ENCODE results near the gene AASS. TPM values are rescaled to one million over a fixed set of nuclear protein-coding genes. Genes with fewer than 3 reads are reported as not detected.
"Not testable (repeated sequence)": the region's sequence is repeated elsewhere in the genome, so short reads cannot be mapped to it uniquely, and the experiment has no call there.

AASS gene
- total RNA-seq, 1 donor from 2014 or later: 1.0 TPM

GRCh38 chr7:122140918-122141317 is 3.1 kb downstream of the AASS start:
- H3K4me3 Mint-ChIP-seq: no peak overlapping the region
- DNase-seq (ENCODE audit: low spot score): no peak
- peaks cover 22% of the 10 kb centered on the region for H3K4me1 Mint-ChIP-seq (ENCODE audit: low read depth)
- no peaks in the 10 kb centered on the region for H3K9me3 Mint-ChIP-seq
- intact Hi-C loops (cut with micrococcal nuclease): no loop called here
- H3K27ac Mint-ChIP-seq: no peak overlapping the region
- H3K27me3 Mint-ChIP-seq (ENCODE audit: insufficient read depth): peaks cover 37% of the 10 kb centered on the region
- H3K36me3 Mint-ChIP-seq (ENCODE audit: low read depth): peaks cover 2% of the 10 kb centered on the region

GRCh38 chr7:122137251-122138077 is 6.6 kb downstream of the AASS start:
- Mint-ChIP-seq H3K4me3 (no peak overlapping the region), H3K27me3 (ENCODE audit: insufficient read depth) (peaks cover 22% of the 10 kb centered on the region), H3K9me3 (no peaks in the 10 kb centered on the region), H3K27ac (no peak overlapping the region), H3K4me1 (ENCODE audit: low read depth) (no peaks in the 10 kb centered on the region), H3K36me3 (ENCODE audit: low read depth) (no peaks in the 10 kb centered on the region)
- intact Hi-C loops (cut with micrococcal nuclease): no loop called here
- no peak for DNase-seq (ENCODE audit: low spot score)

- Mint-ChIP-seq H3K27me3 (ENCODE audit: insufficient read depth) (peaks cover 17% of the 10 kb centered on the region), H3K4me3 (no peak overlapping the region), H3K36me3 (ENCODE audit: low read depth) (no peaks in the 10 kb centered on the region), H3K9me3 (no peaks in the 10 kb centered on the region), H3K4me1 (ENCODE audit: low read depth) (no peaks in the 10 kb centered on the region), H3K27ac (no peak overlapping the region)
- intact Hi-C loops (cut with micrococcal nuclease): no loop called here
- no peak for DNase-seq (ENCODE audit: low spot score)
Measured at GRCh38 chr7:122136639-122137245, 7.3 kb downstream of the AASS start.

GRCh38 chr7:122136078-122136477 is 8.0 kb downstream of the AASS start:
- no peak overlapping the region for H3K4me3 Mint-ChIP-seq
- H3K4me1 Mint-ChIP-seq (ENCODE audit: low read depth): no peaks in the 10 kb centered on the region
- H3K9me3 Mint-ChIP-seq: no peaks in the 10 kb centered on the region
- no peak for DNase-seq (ENCODE audit: low spot score)
- intact Hi-C loops (cut with micrococcal nuclease): no loop called here
- H3K27ac Mint-ChIP-seq: no peak overlapping the region
- no peaks in the 10 kb centered on the region for H3K36me3 Mint-ChIP-seq (ENCODE audit: low read depth)
- peaks cover 12% of the 10 kb centered on the region for H3K27me3 Mint-ChIP-seq (ENCODE audit: insufficient read depth)

GRCh38 chr7:122135275-122135674 is 8.8 kb downstream of the AASS start:
- no peaks in the 10 kb centered on the region for H3K4me1 Mint-ChIP-seq (ENCODE audit: low read depth)
- no peaks in the 10 kb centered on the region for H3K36me3 Mint-ChIP-seq (ENCODE audit: low read depth)
- no peaks in the 10 kb centered on the region for H3K9me3 Mint-ChIP-seq
- no peak overlapping the region for H3K4me3 Mint-ChIP-seq
- H3K27ac Mint-ChIP-seq: no peak overlapping the region
- intact Hi-C loops (cut with micrococcal nuclease): no loop called here
- H3K27me3 Mint-ChIP-seq (ENCODE audit: insufficient read depth): peaks cover 12% of the 10 kb centered on the region
- DNase-seq (ENCODE audit: low spot score): no peak

- intact Hi-C loops (cut with micrococcal nuclease); H3K4me3 Mint-ChIP-seq; H3K27me3 Mint-ChIP-seq (ENCODE audit: insufficient read depth): not testable (repeated sequence)
Measured at GRCh38 chr7:122134793-122135192, 9.3 kb downstream of the AASS start.

GRCh38 chr7:122133477-122133876 is 10.6 kb downstream of the AASS start:
- Mint-ChIP-seq H3K27ac (no peak overlapping the region), H3K4me3 (no peak overlapping the region), H3K27me3 (ENCODE audit: insufficient read depth) (peaks cover 6% of the 10 kb centered on the region), H3K4me1 (ENCODE audit: low read depth) (no peaks in the 10 kb centered on the region), H3K36me3 (ENCODE audit: low read depth) (no peaks in the 10 kb centered on the region), H3K9me3 (no peaks in the 10 kb centered on the region)
- DNase-seq (ENCODE audit: low spot score): no peak
- intact Hi-C loops (cut with micrococcal nuclease): no loop called here

More at GRCh38 chr7:122134793-122135192, 9.3 kb downstream of the AASS start:
- H3K4me1 Mint-ChIP-seq (ENCODE audit: low read depth); DNase-seq (ENCODE audit: low spot score); H3K9me3 Mint-ChIP-seq; H3K36me3 Mint-ChIP-seq (ENCODE audit: low read depth); H3K27ac Mint-ChIP-seq: not testable (repeated sequence)

GRCh38 chr7:122132341-122132740 is 11.7 kb downstream of the AASS start:
- H3K4me3 Mint-ChIP-seq: no peak overlapping the region
- H3K27me3 Mint-ChIP-seq (ENCODE audit: insufficient read depth): peaks cover 1% of the 10 kb centered on the region
- no peak for DNase-seq (ENCODE audit: low spot score)
- H3K4me1 Mint-ChIP-seq (ENCODE audit: low read depth): no peaks in the 10 kb centered on the region
- H3K27ac Mint-ChIP-seq: no peak overlapping the region
- no peaks in the 10 kb centered on the region for H3K36me3 Mint-ChIP-seq (ENCODE audit: low read depth)
- no peaks in the 10 kb centered on the region for H3K9me3 Mint-ChIP-seq
- intact Hi-C loops (cut with micrococcal nuclease): no loop called here

GRCh38 chr7:122123746-122124145 is 20.3 kb downstream of the AASS start:
- intact Hi-C loops (cut with micrococcal nuclease): no loop called here
- no peak overlapping the region for H3K27ac Mint-ChIP-seq
- no peak overlapping the region for H3K4me3 Mint-ChIP-seq
- H3K36me3 Mint-ChIP-seq (ENCODE audit: low read depth): no peaks in the 10 kb centered on the region
- no peaks in the 10 kb centered on the region for H3K4me1 Mint-ChIP-seq (ENCODE audit: low read depth)
- H3K9me3 Mint-ChIP-seq: no peaks in the 10 kb centered on the region
- DNase-seq (ENCODE audit: low spot score): no peak
- no peaks in the 10 kb centered on the region for H3K27me3 Mint-ChIP-seq (ENCODE audit: insufficient read depth)

- no peak for DNase-seq (ENCODE audit: low spot score)
- Mint-ChIP-seq H3K4me3 (no peak overlapping the region), H3K9me3 (no peaks in the 10 kb centered on the region), H3K4me1 (ENCODE audit: low read depth) (no peaks in the 10 kb centered on the region), H3K27me3 (ENCODE audit: insufficient read depth) (no peaks in the 10 kb centered on the region), H3K27ac (no peak overlapping the region), H3K36me3 (ENCODE audit: low read depth) (no peaks in the 10 kb centered on the region)
- intact Hi-C loops (cut with micrococcal nuclease): no loop called here
Measured at GRCh38 chr7:122118757-122119156, 25.3 kb downstream of the AASS start.

GRCh38 chr7:122103064-122103463 is 41.0 kb downstream of the AASS start:
- Mint-ChIP-seq H3K4me3 (no peak overlapping the region), H3K27me3 (ENCODE audit: insufficient read depth) (no peaks in the 10 kb centered on the region), H3K4me1 (ENCODE audit: low read depth) (no peaks in the 10 kb centered on the region), H3K27ac (no peak overlapping the region), H3K36me3 (ENCODE audit: low read depth) (no peaks in the 10 kb centered on the region), H3K9me3 (peaks cover 26% of the 10 kb centered on the region)
- intact Hi-C loops (cut with micrococcal nuclease): no loop called here
- DNase-seq (ENCODE audit: low spot score): no peak

- intact Hi-C loops (cut with micrococcal nuclease): no loop called here
Measured at GRCh38 chr7:122100021-122100420, 44.0 kb downstream of the AASS start.

GRCh38 chr7:122095642-122096041 is 48.4 kb downstream of the AASS start:
- Mint-ChIP-seq H3K27ac (no peak overlapping the region), H3K36me3 (ENCODE audit: low read depth) (no peaks in the 10 kb centered on the region), H3K9me3 (peaks cover under 1% of the 10 kb centered on the region), H3K27me3 (ENCODE audit: insufficient read depth) (no peaks in the 10 kb centered on the region), H3K4me3 (no peak overlapping the region), H3K4me1 (ENCODE audit: low read depth) (no peaks in the 10 kb centered on the region)
- intact Hi-C loops (cut with micrococcal nuclease): no loop called here
- DNase-seq (ENCODE audit: low spot score): no peak

More at GRCh38 chr7:122100021-122100420, 44.0 kb downstream of the AASS start:
- Mint-ChIP-seq H3K9me3 (peaks cover 20% of the 10 kb centered on the region), H3K4me3 (no peak overlapping the region), H3K36me3 (ENCODE audit: low read depth) (no peaks in the 10 kb centered on the region), H3K27me3 (ENCODE audit: insufficient read depth) (no peaks in the 10 kb centered on the region), H3K27ac (no peak overlapping the region), H3K4me1 (ENCODE audit: low read depth) (no peaks in the 10 kb centered on the region)
- DNase-seq (ENCODE audit: low spot score): no peak

All from activated T-helper 1 cell treated with anti-CD3 and anti-CD28 coated beads, Interleukin-12 subunit alpha, Interleukin-12 subunit beta, Interleukin-2, Interleukin-4 antibody, amounts not matched to agents 30 ng/mL and 10 ng/mL and 1 ng/mL, durations not matched to agents 14 hours and 24 hours and 36 hours (primary cell).